PC-9 (cell line): ENCODE data around the gene SLC10A1. TPM values are rescaled to one million over a fixed set of nuclear protein-coding genes. Genes with fewer than 3 reads are reported as not detected.

Experiments
- BruUV-seq: library from RNA; stranded (reverse); fragments of 400-500 nt; replicated peaks from 2 replicates; lab custom pipeline; 2021; lab: Mats Ljungman, UMichigan
- CTCF ChIA-PET: fragments of 300-600 bp; sonication (Branson Sonifier 250); formaldehyde crosslinking; loops from one replicate; lab custom pipeline; 2022; ENCODE audit warnings: antibody characterized with exemption; lab: Charles Lee
- POLR2A ChIA-PET: fragments of 300-600 bp; sonication (Branson Sonifier 250); formaldehyde crosslinking; loops from one replicate; lab custom pipeline; 2022; ENCODE audit warnings: antibody characterized with exemption; ENCODE audit not compliant: unreplicated experiment; lab: Charles Lee
- DNase-seq, 2 experiments: peaks; one replicate each; pipeline versions ENCODE4 v3.0.0 to v3.0.0-alpha.2; 2015 to 2022; ENCODE audit warnings: mixed read lengths in 1 of 2
- H2AFZ ChIP-seq: fragments of 200-600 bp; sonication (generic); 2 replicates; pipeline ENCODE4 v1.8.1; 2017; ENCODE audit warnings: antibody characterized with exemption
- H3F3A ChIP-seq: fragments of 200-600 bp; sonication (generic); 2 replicates; pipeline ENCODE4 v1.8.1; 2017; ENCODE audit warnings: antibody characterized with exemption, mild to moderate bottlenecking, low read depth; ENCODE audit not compliant: insufficient read depth
- H3K27ac ChIP-seq: fragments of 200-600 bp; sonication (generic); 2 replicates; pipeline ENCODE4 v1.6.1; 2016; ENCODE audit warnings: mixed run types
- H3K27me3 ChIP-seq: fragments of 200-600 bp; sonication (generic); 2 replicates; pipeline ENCODE4 v1.6.1; 2016; ENCODE audit warnings: low read depth, mixed run types; ENCODE audit not compliant: insufficient read depth
- H3K36me3 ChIP-seq: fragments of 200-600 bp; sonication (generic); 2 replicates; pipeline ENCODE4 v1.6.1; 2016; ENCODE audit warnings: low read depth, mixed run types
- H3K4me1 ChIP-seq: fragments of 200-600 bp; sonication (generic); replicated peaks from 2 replicates; pipeline ENCODE4 v1.6.1; 2016; ENCODE audit warnings: mixed run types; ENCODE audit not compliant: insufficient read depth
- H3K4me2 ChIP-seq: fragments of 200-600 bp; sonication (generic); 2 replicates; pipeline ENCODE4 v1.6.1; 2017; ENCODE audit warnings: mixed run types
- H3K4me3 ChIP-seq: fragments of 200-600 bp; sonication (generic); 2 replicates; pipeline ENCODE4 v1.6.1; 2016; ENCODE audit warnings: mixed run types
- H3K79me2 ChIP-seq: fragments of 200-600 bp; sonication (generic); 2 replicates; pipeline ENCODE4 v1.6.1; 2017; ENCODE audit warnings: low read depth, mixed run types
- H3K9me2 ChIP-seq: fragments of 200-600 bp; sonication (generic); 2 replicates; pipeline ENCODE4 v1.8.1; 2017; ENCODE audit warnings: mild to moderate bottlenecking; ENCODE audit not compliant: insufficient read depth
- H3K9me3 ChIP-seq: fragments of 200-600 bp; sonication (generic); 2 replicates; pipeline ENCODE4 v1.8.1; 2016; ENCODE audit warnings: low read depth; ENCODE audit not compliant: insufficient read depth
- H4K20me1 ChIP-seq: fragments of 200-600 bp; sonication (generic); 2 replicates; pipeline ENCODE4 v1.8.1; 2017; ENCODE audit not compliant: insufficient read depth
- CTCF ChIP-seq: fragments of 200-600 bp; sonication (generic); conservative IDR thresholded peaks from 2 replicates; pipeline ENCODE4 v1.6.1; 2017; ENCODE audit warnings: mixed run types, antibody characterized with exemption, mild to moderate bottlenecking, moderate library complexity
- EZH2 ChIP-seq: fragments of 200-600 bp; sonication (generic); IDR thresholded peaks from 2 replicates; pipeline ENCODE4 v1.8.0; 2017; ENCODE audit warnings: antibody characterized with exemption, low read depth
- intact Hi-C: fragments of 100-400 bp; cut with micrococcal nuclease; formaldehyde crosslinking; loops from one replicate; pipeline ENCODE4 v1.10.0; 2022; ENCODE audit not compliant: unreplicated experiment
- total RNA-seq: library from RNA; stranded (reverse); gene quantifications from 2 replicates; pipeline ENCODE4 v1.2.3, GENCODE V29; 2021

The SLC10A1 gene
- total RNA-seq, 1 experiment from 2014 or later, result not detected

- TF ChIP-seq CTCF, result no peak
- TF ChIP-seq EZH2, result no peak
- Histone ChIP-seq H4K20me1 (no peaks in the 10 kb centered on the region), H3K36me3 (no peaks in the 10 kb centered on the region), H3K9me3 (no peaks in the 10 kb centered on the region), H3K4me1 (no peaks in the 10 kb centered on the region), H3F3A (no peaks in the 10 kb centered on the region), H3K4me3 (no peak overlapping the region), H3K79me2 (no peaks in the 10 kb centered on the region), H3K27ac (no peak overlapping the region), H3K27me3 (no peaks in the 10 kb centered on the region), H3K9me2 (no peaks in the 10 kb centered on the region), H3K4me2 (no peak overlapping the region), H2AFZ (no peak overlapping the region)
- intact Hi-C loops, result loop anchor here (10.0 kb wide), 1 partner anchor 486 kb away; no protein-coding TSS in a partner anchor
- POLR2A ChIA-PET, result interaction anchor here (0.6 kb wide), 1 partner anchor 84 kb away, joined by 4 read pairs; no protein-coding TSS in a partner anchor
- CTCF ChIA-PET, result no interaction called here
- DNase-seq, result no peak
- no TSS peak for BruUV-seq
These were observed 31.8 kb upstream of the SLC10A1 start for GRCh38 chr14:69828879-69829278.

GRCh38 chr14:69828354-69828753 is 31.3 kb upstream of the SLC10A1 start:
- no peaks in the 10 kb centered on the region for H3K9me3 ChIP-seq
- CTCF ChIA-PET, result no interaction called here
- H3K4me1 ChIP-seq, result no peaks in the 10 kb centered on the region
- no peak for DNase-seq
- no peaks in the 10 kb centered on the region for H4K20me1 ChIP-seq
- no peak for TF ChIP-seq CTCF
- TF ChIP-seq EZH2, result no peak
- H3K27me3 ChIP-seq, result no peaks in the 10 kb centered on the region
- no peak overlapping the region for H3K27ac ChIP-seq
- no TSS peak for BruUV-seq
- intact Hi-C loops, result loop anchor here (10.0 kb wide), 1 partner anchor 486 kb away; no protein-coding TSS in a partner anchor
- no peak overlapping the region for H2AFZ ChIP-seq
- no peaks in the 10 kb centered on the region for H3K79me2 ChIP-seq
- H3K4me3 ChIP-seq, result no peak overlapping the region
- no peaks in the 10 kb centered on the region for H3K36me3 ChIP-seq
- POLR2A ChIA-PET, result no interaction called here
- no peaks in the 10 kb centered on the region for H3F3A ChIP-seq
- no peak overlapping the region for H3K4me2 ChIP-seq
- H3K9me2 ChIP-seq, result no peaks in the 10 kb centered on the region

- Histone ChIP-seq H3K4me2 (no peak overlapping the region), H3K9me3 (no peaks in the 10 kb centered on the region), H3K4me3 (no peak overlapping the region), H3K79me2 (no peaks in the 10 kb centered on the region), H3K27me3 (no peaks in the 10 kb centered on the region), H3K9me2 (no peaks in the 10 kb centered on the region), H3K4me1 (no peaks in the 10 kb centered on the region), H2AFZ (no peak overlapping the region), H3K36me3 (no peaks in the 10 kb centered on the region), H3F3A (no peaks in the 10 kb centered on the region), H4K20me1 (no peaks in the 10 kb centered on the region), H3K27ac (no peak overlapping the region)
- TF ChIP-seq EZH2 (no peak), CTCF (no peak)
- no TSS peak for BruUV-seq
- ChIA-PET POLR2A (no interaction called here), CTCF (no interaction called here)
- intact Hi-C loops, result loop anchor here (10.0 kb wide), 1 partner anchor 487 kb away; no protein-coding TSS in a partner anchor
- DNase-seq, result peak in 1 of 2 experiments; percentile 60
These were observed 30.5 kb upstream of the SLC10A1 start for GRCh38 chr14:69827560-69827959.
